HT-29 (cell line): ENCODE data around the gene HCN3. TPM values are rescaled to one million over a fixed set of nuclear protein-coding genes. Genes with fewer than 3 reads are reported as not detected.

Experiments
- DNase-seq: peaks from one replicate; pipeline ENCODE4 v3.0.0-alpha.2; 2015; ENCODE audit warnings: low spot score
- total RNA-seq: library from RNA; depleted of rRNA; stranded (reverse); fragments of >200 nt; shearing (Covaris generic); gene quantifications from 2 replicates; pipeline ENCODE4 v1.2.3, GENCODE V29; 2014; rRNA removed

The HCN3 gene
- total RNA-seq, 1 experiment from 2014 or later, result 6.4 TPM

- no peak for DNase-seq
Observed at GRCh38 chr1:155334962-155335361, 57.7 kb downstream of the HCN3 start.

Other genes with a start within 250 kb of the HCN3 start
- 0.70 and 3.3 TPM in 2 replicates for gene DCST2, start 243.7 kb upstream of the HCN3 start, total RNA-seq
- 0.05 TPM in 1 of 2 replicates, not detected in the other for gene DCST1, start 243.6 kb upstream of the HCN3 start, total RNA-seq
- gene ADAM15, start 226.1 kb upstream of the HCN3 start, total RNA-seq, result 177 and 185 TPM in 2 replicates
- gene EFNA4, start 213.7 kb upstream of the HCN3 start, total RNA-seq, result 34.6 and 45.0 TPM in 2 replicates
- 2.4 and 3.9 TPM in 2 replicates for gene EFNA3, start 198.6 kb upstream of the HCN3 start, total RNA-seq
- 49.8 and 62.7 TPM in 2 replicates for gene EFNA1, start 149.6 kb upstream of the HCN3 start, total RNA-seq
- 38.8 and 47.5 TPM in 2 replicates for gene SLC50A1, start 141.6 kb upstream of the HCN3 start, total RNA-seq
- 86.2 and 100 TPM in 2 replicates for gene DPM3, start 136.9 kb upstream of the HCN3 start, total RNA-seq
- 107 and 128 TPM in 2 replicates for gene KRTCAP2, start 104.2 kb upstream of the HCN3 start, total RNA-seq
- not detected in 2 replicates for gene TRIM46, start 103.6 kb upstream of the HCN3 start, total RNA-seq
- 4.2 and 7.6 TPM in 2 replicates for gene THBS3, start 69.6 kb upstream of the HCN3 start, total RNA-seq
- gene MTX1, start 68.8 kb upstream of the HCN3 start, total RNA-seq, result 72.2 and 86.8 TPM in 2 replicates
- 8.6 and 12.6 TPM in 2 replicates for gene ENTREP3, start 22.0 kb upstream of the HCN3 start, total RNA-seq
- 112 and 114 TPM in 2 replicates for gene SCAMP3, start 15.1 kb upstream of the HCN3 start, total RNA-seq
- 29.3 and 35.2 TPM in 2 replicates for gene CLK2, start 4.0 kb upstream of the HCN3 start, total RNA-seq
- gene PKLR, start 24.0 kb downstream of the HCN3 start, total RNA-seq, result 0.28 TPM in 1 of 2 replicates, not detected in the other
- 270 and 302 TPM in 2 replicates for gene FDPS, start 31.4 kb downstream of the HCN3 start, total RNA-seq
- 80.6 and 86.9 TPM in 2 replicates for gene RUSC1, start 43.4 kb downstream of the HCN3 start, total RNA-seq